Activated T-cell treated with anti-CD3 and anti-CD28 coated beads for 48 hours (primary cell): ENCODE results near the gene GTPBP4.

Experiments
- DNase-seq: peaks from one replicate; pipeline ENCODE4 v3.0.0-alpha.2; 2020; ENCODE audit warnings: low read depth

Gene GTPBP4

GRCh38 chr10:987870-988666 is at the start of gene GTPBP4:
Gene GTPBP4 (plus strand): TSS chr10:988434. CDS start chr10:988480, 46 bp downstream.
- peak; percentile 96 for DNase-seq

DNA sequence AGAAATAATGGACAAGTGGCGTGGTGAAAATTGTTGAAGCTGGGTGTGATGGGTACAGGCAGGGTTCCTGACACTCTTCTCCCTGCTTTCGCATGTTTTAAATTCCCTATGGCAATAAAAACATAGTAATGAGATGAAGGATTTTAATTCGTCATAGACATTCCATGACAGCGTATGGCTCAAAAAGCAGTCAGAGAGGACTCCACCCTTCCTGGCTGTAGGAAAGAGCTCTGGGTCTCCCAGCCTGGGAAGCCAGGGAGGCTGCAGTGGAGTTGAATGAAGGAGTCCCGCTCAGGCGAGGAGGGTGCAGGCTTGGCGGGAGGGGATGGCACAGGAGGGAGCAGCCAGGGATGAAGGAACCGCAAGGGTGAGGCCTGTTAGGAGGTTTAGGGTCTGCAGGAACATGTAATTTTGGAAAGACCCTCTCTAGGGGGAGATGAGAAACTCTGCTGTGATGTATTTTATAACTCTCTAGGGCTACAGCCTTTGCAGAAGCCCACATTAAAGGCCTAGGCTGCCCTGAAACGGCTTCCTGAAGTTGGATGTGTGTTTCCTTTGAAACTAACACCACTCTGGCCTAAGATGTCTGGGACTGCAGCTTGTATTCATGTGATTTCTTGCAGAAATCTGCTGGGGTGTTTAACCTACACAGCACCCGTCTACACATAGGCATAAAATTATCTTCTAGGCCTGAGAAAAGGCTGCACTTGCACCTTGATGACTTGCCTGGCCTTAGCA is 49.1 kb upstream of the GTPBP4 start:
- no peak for DNase-seq

DNA sequence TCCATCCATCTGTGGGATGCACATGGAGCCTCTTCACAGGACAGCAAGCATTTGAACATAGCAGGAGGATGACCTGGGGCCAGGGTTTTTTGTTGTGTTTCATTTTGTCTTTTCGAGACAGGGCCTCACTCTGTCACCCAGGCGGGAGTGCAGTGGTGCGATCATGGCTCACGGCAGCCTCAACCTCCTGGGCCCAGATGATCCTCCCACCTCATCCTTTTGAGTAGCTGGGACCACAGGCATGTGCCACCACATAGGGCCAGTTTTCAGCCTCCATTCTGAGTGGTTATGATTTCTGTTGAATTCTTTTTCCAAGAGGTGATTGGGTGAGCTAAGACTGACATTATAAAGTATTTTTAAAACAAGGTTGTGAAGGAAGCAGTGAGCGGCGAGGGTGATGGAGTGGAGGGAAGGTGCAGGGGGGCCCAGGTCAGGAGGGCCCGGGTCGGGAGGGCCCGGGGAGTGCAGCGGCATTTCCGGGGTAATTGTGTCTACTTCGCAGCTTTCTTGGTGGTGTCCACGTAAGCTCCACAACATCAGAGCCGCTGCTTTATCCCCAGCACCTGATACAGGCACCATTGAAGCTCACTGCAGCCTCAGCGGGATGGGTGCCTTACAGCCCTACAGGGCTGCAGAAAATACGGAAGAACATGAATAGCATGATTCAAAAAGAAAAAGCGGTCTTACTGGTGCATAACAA is 44.8 kb upstream of the GTPBP4 start:
- no peak for DNase-seq

DNA sequence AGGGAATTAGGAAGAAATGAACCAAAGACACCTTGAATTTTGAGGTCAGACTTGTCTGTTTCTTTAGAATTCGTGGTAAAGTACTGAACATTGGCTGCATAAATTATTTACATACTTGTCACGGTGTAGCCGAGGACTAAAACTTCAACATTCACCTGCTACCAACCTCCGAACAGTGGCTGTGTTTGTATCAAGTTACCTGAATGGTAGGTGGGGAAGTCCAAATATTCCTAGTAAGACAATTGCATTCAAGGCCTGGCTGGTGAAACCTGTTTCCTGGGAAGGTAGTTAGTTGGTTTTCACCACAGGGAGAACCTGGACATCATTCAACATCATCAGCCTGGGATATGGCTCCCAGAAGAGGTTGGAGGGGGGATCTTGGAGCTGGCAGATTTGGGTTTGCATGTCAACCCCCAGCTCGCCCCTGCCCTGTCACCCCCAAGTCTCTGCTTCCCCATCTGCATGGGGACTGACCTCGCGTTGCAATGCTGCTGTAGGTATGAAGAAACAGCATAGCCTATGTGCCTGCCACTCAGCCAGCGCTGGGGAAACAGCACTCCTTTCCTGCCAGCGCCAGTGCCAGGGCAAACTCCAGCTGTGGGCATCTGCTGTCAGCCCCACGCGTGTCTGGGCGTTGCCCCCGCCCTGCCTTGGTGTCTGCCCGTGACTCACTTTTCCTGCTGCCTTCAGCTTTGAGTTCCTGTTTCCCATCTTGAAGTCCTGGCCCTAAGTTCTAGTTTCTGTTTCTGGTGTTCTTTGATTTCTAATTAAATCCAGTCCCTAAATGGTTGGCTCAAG is 44.0 kb upstream of the GTPBP4 start:
- DNase-seq: peak; percentile 20

DNA sequence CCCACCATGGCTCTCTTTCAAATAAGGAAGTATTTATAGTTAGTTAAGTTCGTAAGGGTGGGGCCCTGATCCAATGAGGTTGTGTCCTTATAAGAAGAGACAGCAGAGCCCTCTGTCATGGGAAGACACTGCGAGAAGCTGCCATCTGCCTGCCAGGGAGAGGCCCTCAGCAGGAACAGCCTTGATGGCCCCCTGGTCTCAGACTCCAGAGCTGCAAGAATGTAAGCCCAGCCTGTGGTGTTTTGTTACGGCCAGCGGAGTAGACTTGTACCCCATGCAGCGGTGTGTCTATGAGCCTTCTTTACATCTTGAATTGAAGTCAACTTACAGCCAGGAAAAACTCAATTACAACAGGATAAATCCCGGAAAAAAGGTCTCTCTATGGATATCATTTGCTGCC is 42.5 kb upstream of the GTPBP4 start:
- DNase-seq: no peak

- no peak for DNase-seq
Observed at GRCh38 chr10:947051-947450, 41.2 kb upstream of the GTPBP4 start.

- DNase-seq: no peak
Observed at GRCh38 chr10:947881-948280, 40.4 kb upstream of the GTPBP4 start.

GRCh38 chr10:948347-948746 is 39.9 kb upstream of the GTPBP4 start:
- no peak for DNase-seq

- no peak for DNase-seq
Observed at GRCh38 chr10:949446-949845, 38.8 kb upstream of the GTPBP4 start.

DNA sequence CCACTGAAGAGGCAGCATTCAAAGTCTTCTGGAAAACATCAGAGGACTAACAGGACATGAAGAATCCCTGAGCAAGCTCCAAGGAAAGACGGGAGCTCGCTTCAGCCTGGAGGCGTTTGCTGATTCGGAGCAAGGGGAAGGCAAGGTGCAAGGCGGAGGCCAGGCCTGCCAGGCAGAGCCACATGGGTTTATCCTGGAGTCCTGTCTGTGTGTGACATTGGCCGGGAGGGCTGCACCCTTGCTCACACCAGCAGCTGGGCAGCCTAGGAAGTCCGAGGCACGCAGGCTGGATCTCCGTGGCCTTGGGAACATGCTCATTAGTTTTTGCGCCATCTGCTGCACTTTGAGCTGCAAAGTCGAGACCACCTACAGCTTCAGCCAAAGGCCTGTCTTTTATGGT is 34.4 kb upstream of the GTPBP4 start:
- DNase-seq: no peak

DNA sequence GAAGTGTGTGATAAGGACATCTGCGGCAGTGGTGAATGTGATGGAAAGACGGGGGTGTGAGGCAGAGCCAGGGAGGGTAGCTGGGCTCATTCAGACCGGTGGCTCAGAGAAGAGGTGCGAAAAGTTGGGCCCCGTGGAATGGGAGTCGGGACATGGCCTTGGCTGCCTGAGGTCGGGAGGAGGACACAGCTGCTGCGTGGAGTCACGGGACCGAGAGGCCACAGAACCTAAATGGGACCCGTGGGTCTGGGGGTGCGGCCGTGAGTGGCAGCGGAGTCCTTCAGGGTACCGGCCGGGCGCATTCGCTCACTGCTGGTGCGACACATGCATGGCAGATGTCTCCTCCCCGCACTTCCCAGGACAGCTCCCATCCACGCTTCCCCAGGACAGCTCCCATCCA is 33.8 kb upstream of the GTPBP4 start:
- DNase-seq: no peak

GRCh38 chr10:955127-955819 is 33.0 kb upstream of the GTPBP4 start:
- DNase-seq: no peak

DNA sequence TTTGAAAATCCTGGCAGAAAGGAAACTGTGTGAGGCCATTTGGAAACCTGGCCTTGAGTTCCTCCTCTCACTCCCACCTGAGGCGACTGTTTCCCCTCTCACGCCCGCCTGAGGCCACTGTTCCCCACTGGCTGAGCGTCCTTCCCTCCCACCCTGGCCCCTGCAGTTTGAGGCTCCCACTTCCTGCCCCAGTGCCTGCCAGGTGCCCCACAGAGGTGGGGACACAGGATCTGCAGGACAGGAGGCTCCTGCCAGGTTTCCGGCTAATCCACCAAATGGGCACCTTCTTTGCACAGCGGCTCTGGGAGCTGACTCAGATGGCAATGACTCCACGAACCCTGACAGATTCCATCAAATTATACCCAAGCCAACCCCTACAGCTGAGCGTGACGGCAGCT is 32.4 kb upstream of the GTPBP4 start:
- no peak for DNase-seq

DNA sequence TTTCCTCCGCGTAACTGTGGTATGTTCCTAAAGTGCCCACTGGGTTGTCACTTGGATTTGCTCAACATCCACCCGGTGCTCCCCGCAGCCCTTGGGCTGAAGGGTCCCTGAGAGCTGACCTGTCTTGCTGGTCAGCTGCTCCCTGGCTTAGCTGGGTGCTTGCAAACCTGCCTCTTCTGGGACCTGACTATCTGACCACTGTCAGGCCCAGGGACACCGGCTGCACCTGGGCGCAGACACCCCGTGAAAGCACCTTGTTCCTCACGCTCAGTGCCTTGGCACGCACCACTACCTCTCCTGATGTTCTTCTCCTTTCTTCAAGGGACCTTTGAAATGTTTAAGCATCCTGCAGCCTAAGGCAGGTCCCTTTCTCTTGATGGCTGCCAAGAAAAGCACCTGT is 30.1 kb upstream of the GTPBP4 start:
- no peak for DNase-seq

- no peak for DNase-seq
Observed at GRCh38 chr10:958856-959255, 29.4 kb upstream of the GTPBP4 start.

DNA sequence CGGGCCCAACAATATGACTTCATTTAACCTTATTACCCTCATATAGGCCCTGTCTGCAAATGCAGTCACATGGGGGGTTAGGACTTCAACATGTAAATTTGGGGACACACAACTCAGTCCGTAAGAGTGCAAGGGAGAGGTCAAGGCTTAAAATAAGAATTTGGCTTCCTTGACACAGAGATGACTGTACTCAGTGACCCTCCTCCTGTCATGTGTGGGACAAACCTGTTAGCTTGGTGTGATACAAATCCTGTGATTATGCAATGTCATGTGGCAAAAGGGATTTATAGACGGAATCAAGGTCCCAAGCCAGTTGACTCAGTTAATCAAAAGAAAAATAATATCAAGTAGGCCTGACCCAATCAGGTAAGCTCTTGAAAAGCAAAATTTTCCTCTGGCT is 25.9 kb upstream of the GTPBP4 start:
- no peak for DNase-seq

- DNase-seq: no peak
Observed at GRCh38 chr10:963186-963585, 25.0 kb upstream of the GTPBP4 start.

DNA sequence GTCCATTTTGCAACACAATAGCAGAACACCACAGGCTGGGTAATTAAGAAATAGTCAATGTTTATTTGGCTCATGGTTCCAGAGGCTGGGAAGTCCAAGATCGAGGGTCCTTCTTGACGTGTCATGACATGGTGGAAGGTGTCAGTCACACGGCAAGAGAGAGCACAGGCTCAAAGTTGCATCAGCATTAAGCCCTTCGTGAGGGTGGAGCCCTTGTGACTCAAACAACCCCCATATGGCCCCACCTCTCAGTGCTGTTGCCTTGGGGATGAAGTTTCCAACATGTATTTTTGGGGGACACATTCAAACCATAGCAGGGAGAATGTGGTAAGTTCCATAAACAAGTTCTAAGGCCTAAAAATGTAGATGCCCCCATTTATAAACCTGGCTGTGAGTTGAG is 24.6 kb upstream of the GTPBP4 start:
- no peak for DNase-seq

- DNase-seq: no peak
Observed at GRCh38 chr10:964321-964987, 23.8 kb upstream of the GTPBP4 start.

DNA sequence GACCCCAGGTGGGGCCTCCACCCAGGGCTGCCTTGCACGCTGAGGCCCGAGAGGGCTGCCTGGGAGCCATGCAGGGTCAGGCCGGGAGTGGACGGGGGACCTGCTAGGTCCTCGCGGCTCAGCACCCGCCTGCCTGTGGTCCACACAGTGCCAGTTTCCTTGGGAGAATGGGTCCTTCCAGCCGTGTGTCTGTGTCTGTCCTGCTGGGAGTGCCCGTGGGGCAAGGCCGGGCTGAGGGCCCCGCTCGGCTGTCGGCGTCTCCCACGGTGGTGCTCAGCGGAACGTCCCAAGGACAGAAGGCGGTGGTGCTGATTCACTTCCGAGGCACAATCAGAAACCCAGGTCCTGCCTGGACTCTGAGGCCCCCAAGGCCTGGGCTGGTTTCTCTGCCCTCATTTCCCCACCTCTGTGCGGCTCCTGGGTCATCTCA is 23.2 kb upstream of the GTPBP4 start:
- no peak for DNase-seq
